Fibroblast of lung (primary cell): ENCODE data around the gene TMEM266. TPM values are rescaled to one million over a fixed set of nuclear protein-coding genes. Genes with fewer than 3 reads are reported as not detected.

Experiments used
- DNase-seq, 2 donors: peaks; one replicate each; pipeline versions ENCODE4 v3.0.0 to v3.0.0-alpha.2; 2010; ENCODE audit warnings: low read depth in 2 of 2
- H2AFZ ChIP-seq: 2 replicates; pipeline ENCODE4 v1.5.1; 2012; ENCODE audit warnings: low read length, control low read depth, inconsistent platforms
- H3K27ac ChIP-seq: 2 replicates; pipeline ENCODE4 v1.5.1; 2011; ENCODE audit warnings: low read length, control low read depth; ENCODE audit not compliant: insufficient read depth
- H3K27me3 ChIP-seq: 2 replicates; pipeline ENCODE4 v1.5.1; 2011; ENCODE audit warnings: mild to moderate bottlenecking, low read length; ENCODE audit not compliant: control insufficient read depth, insufficient read depth
- H3K36me3 ChIP-seq: 2 replicates; pipeline ENCODE4 v1.5.1; 2011; ENCODE audit warnings: low read length; ENCODE audit not compliant: control insufficient read depth, insufficient read depth
- H3K4me1 ChIP-seq: 2 replicates; pipeline ENCODE4 v1.5.1; 2011; ENCODE audit warnings: low read length; ENCODE audit not compliant: control insufficient read depth, insufficient read depth; ENCODE audit errors: extremely low read depth
- H3K4me2 ChIP-seq: 2 replicates; pipeline ENCODE4 v1.5.1; 2011; ENCODE audit warnings: low read length, control low read depth; ENCODE audit not compliant: insufficient read depth; ENCODE audit errors: extremely low read depth
- H3K4me3 ChIP-seq, 4 experiments: fragments of 200-600 bp in 1 of 4; sonication (generic) in 1 of 4; replicated peaks in 1 of 4; 2 replicates each; pipeline ENCODE4 v1.5.1; 2011 to 2016; ENCODE audit warnings: low read length in 4 of 4, low read depth in 3 of 4, mild to moderate bottlenecking in 3 of 4, control low read depth in 2 of 4, inconsistent platforms in 1 of 4, mixed read lengths in 1 of 4; ENCODE audit not compliant: insufficient read depth in 1 of 4; ENCODE audit errors: control extremely low read depth in 1 of 4
- H3K79me2 ChIP-seq: 2 replicates; pipeline ENCODE4 v1.5.1; 2012; ENCODE audit warnings: mild to moderate bottlenecking, low read length, inconsistent platforms; ENCODE audit not compliant: control insufficient read depth, insufficient read depth
- H3K9ac ChIP-seq: 2 replicates; pipeline ENCODE4 v1.5.1; 2011; ENCODE audit warnings: mild to moderate bottlenecking, low read length, control low read depth; ENCODE audit not compliant: insufficient read depth
- H3K9me3 ChIP-seq: 2 replicates; pipeline ENCODE4 v1.5.1; 2012; ENCODE audit warnings: low read depth, low read length; ENCODE audit not compliant: control insufficient read depth, insufficient read depth
- H4K20me1 ChIP-seq: 2 replicates; pipeline ENCODE4 v1.5.1; 2011; ENCODE audit warnings: low read length; ENCODE audit not compliant: control insufficient read depth, insufficient read depth; ENCODE audit errors: extremely low read depth
- EZH2 ChIP-seq: IDR thresholded peaks from 2 replicates; pipeline ENCODE4 v1.5.1; 2012; ENCODE audit warnings: low read length, control low read depth, mild to moderate bottlenecking; ENCODE audit errors: missing control alignments
- polyA plus RNA-seq, 2 donors: library from polyadenylated mRNA; depleted of rRNA in 1 of 2; stranded (reverse) in 1 of 2; unstranded in 1 of 2; fragments of >200 nt; gene quantifications; 2 replicates each; pipeline ENCODE4 v1.2.1, GENCODE V29; 2011 to 2012; ENCODE audit warnings: missing spikeins in 1 of 2
- total RNA-seq: library from RNA; depleted of rRNA; stranded (reverse); fragments of >200 nt; gene quantifications from 2 replicates; pipeline ENCODE4 v1.2.1, GENCODE V29; 2014
- TF ChIP-seq, protein P1 (sequence below), 2 donors: IDR thresholded peaks in 1 of 2; conservative IDR thresholded peaks in 1 of 2; 1 replicate in 1 of 2; 2 replicates in 1 of 2; pipeline ENCODE4 v1.5.1; 2011 to 2012; ENCODE audit warnings: low read length in 2 of 2, control low read depth in 1 of 2, inconsistent platforms in 1 of 2, low read depth in 1 of 2, mild to moderate bottlenecking in 1 of 2

TMEM266 gene
- total and polyA plus RNA-seq, 2 donors (not counting 1 experiment from before 2014, with no cell fraction given): 0.09 to 0.33 TPM

DNA sequence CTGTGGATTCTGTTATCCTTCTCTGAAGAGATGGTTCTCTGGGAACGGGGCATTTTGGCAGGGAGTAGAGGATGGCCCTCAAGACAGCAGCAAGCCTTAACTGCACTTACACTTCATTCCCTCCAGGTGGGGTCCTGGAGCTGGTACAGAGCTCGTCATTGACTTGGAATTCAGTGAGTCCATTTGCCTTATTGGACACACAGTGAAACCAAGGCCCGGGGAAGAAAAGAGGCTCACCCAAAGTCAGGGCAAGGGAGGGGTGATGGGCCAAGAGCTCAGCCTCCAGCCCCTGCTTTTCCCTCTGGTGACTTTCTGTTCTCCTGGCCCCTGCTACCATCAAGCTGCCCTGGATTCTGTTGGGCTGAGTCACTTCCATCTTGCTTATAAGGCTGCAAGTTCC, 125.9 kb downstream of the TMEM266 start:
- no peaks in the 10 kb centered on the region for H3K9me3 ChIP-seq
- TF ChIP-seq, protein P1, sequence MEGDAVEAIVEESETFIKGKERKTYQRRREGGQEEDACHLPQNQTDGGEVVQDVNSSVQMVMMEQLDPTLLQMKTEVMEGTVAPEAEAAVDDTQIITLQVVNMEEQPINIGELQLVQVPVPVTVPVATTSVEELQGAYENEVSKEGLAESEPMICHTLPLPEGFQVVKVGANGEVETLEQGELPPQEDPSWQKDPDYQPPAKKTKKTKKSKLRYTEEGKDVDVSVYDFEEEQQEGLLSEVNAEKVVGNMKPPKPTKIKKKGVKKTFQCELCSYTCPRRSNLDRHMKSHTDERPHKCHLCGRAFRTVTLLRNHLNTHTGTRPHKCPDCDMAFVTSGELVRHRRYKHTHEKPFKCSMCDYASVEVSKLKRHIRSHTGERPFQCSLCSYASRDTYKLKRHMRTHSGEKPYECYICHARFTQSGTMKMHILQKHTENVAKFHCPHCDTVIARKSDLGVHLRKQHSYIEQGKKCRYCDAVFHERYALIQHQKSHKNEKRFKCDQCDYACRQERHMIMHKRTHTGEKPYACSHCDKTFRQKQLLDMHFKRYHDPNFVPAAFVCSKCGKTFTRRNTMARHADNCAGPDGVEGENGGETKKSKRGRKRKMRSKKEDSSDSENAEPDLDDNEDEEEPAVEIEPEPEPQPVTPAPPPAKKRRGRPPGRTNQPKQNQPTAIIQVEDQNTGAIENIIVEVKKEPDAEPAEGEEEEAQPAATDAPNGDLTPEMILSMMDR (conservative IDR thresholded peaks at IDR 0.05 in 1 of 2, IDR thresholded peaks at IDR 0.05 in 1 of 2; ENCODE audit: low read depth in 1 of 2, low read length in 2 of 2): peak; percentile 61 to 71
- TF ChIP-seq EZH2: no peak
- H3K4me3 ChIP-seq: no peak overlapping the region
- no peak overlapping the region for H3K9ac ChIP-seq
- no peaks in the 10 kb centered on the region for H3K36me3 ChIP-seq
- H2AFZ ChIP-seq: peak overlapping the region; percentile 9
- no peaks in the 10 kb centered on the region for H3K79me2 ChIP-seq
- H3K4me2 ChIP-seq: peak overlapping the region; percentile 38
- H4K20me1 ChIP-seq: no peaks in the 10 kb centered on the region
- H3K27me3 ChIP-seq: no peaks in the 10 kb centered on the region
- DNase-seq: peak; percentile 65 to 81
- H3K27ac ChIP-seq: peak overlapping the region; percentile 15
- H3K4me1 ChIP-seq: peaks cover 9% of the 10 kb centered on the region

DNA sequence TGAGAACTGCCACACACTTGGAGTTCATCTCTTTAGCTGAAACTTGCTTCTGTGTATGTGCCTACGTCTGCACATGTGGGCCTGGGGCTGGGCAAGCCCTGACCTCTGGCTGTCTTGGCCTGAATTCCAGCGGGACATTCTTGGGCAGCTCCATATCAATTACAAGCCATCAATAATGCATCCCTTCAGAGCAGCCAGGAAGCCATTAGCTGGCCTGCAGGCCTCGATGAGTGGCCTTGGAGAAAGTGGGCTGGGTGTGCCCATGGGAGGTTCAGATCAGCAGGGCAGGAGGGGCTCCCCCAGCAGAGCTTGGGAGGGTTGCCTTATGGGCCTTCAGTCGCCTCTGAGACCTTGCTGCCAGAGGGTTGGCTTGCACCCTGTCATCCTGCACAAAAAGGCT, 127.4 kb downstream of the TMEM266 start:
- H3K27me3 ChIP-seq: no peaks in the 10 kb centered on the region
- H3K9ac ChIP-seq: no peak overlapping the region
- no peaks in the 10 kb centered on the region for H3K36me3 ChIP-seq
- TF ChIP-seq, protein P1 (conservative IDR thresholded peaks at IDR 0.05 in 1 of 2, IDR thresholded peaks at IDR 0.05 in 1 of 2; ENCODE audit: low read depth in 1 of 2, low read length in 2 of 2): no peak
- TF ChIP-seq EZH2: no peak
- no peaks in the 10 kb centered on the region for H4K20me1 ChIP-seq
- no peaks in the 10 kb centered on the region for H3K79me2 ChIP-seq
- H3K4me3 ChIP-seq: no peak overlapping the region
- H3K4me1 ChIP-seq: peaks cover 9% of the 10 kb centered on the region
- no peak for DNase-seq
- H3K9me3 ChIP-seq: no peaks in the 10 kb centered on the region
- H3K27ac ChIP-seq: no peak overlapping the region
- no peak overlapping the region for H2AFZ ChIP-seq
- no peak overlapping the region for H3K4me2 ChIP-seq

DNA sequence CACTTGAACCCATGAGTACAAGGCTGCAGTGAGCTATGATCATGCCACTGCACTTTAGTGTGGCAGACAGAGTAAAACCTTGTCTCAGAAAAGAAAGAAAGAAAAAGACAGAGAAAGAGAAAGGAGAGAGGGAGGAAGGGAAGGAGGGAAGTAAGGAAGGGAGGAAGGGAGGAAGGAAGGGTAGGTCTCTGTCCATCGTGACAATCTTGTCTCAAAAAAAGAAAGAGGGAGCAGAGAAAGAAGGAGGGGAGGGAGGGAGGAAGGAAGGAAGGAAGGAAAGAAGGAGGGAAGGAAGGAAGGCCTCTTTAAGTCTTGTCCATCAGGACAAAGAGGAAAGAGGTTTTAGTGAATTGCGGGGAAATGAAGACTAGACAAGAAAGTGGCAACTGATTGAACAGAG, 129.3 kb downstream of the TMEM266 start:
- Histone ChIP-seq H4K20me1 (no peaks in the 10 kb centered on the region), H3K4me2 (no peak overlapping the region), H2AFZ (no peak overlapping the region), H3K36me3 (no peaks in the 10 kb centered on the region), H3K9ac (no peak overlapping the region), H3K79me2 (no peaks in the 10 kb centered on the region), H3K4me1 (peaks cover 9% of the 10 kb centered on the region), H3K4me3 (no peak overlapping the region), H3K27ac (no peak overlapping the region), H3K27me3 (peaks cover 4% of the 10 kb centered on the region), H3K9me3 (no peaks in the 10 kb centered on the region)
- TF ChIP-seq EZH2: no peak
- TF ChIP-seq, protein P1 (conservative IDR thresholded peaks at IDR 0.05 in 1 of 2, IDR thresholded peaks at IDR 0.05 in 1 of 2; ENCODE audit: low read depth in 1 of 2, low read length in 2 of 2): no peak
- no peak for DNase-seq
